GM12864 (cell line): Measurements from ENCODE around the gene IFT122.

Experiments
- DNase-seq: peaks from one replicate; pipeline ENCODE4 v3.0.0-alpha.2; 2011; ENCODE audit warnings: low read depth
- H3K4me3 ChIP-seq: 2 replicates; pipeline ENCODE4 v1.5.1; 2011; ENCODE audit warnings: mild to moderate bottlenecking, low read depth, low read length, control low read depth
- TF ChIP-seq, protein P1 (sequence below): IDR thresholded peaks from 2 replicates; pipeline ENCODE4 v1.5.1; 2011; ENCODE audit warnings: low read depth, mild to moderate bottlenecking, moderate library complexity, low read length, control low read depth, inconsistent platforms; ENCODE audit errors: missing control alignments

The IFT122 gene

DNA sequence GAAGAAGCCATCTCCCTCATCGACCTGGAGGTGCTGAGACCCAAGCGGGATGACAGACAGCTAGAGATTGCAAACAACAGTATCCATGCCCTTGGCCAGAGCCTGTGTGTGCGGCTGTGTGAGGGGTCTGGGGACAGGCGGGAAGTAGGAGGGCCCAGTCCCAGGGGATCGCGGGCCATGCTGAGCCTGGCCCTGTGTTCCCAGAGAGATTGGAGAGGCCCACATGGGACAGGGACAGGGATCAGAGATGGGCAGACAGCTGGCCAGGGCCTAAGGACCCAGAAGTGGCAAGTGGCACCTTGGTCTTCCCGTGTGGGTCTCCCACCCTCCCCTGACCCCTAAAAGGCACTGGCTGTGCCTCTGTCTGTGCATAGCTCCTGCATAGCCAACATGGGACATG is 77.5 kb downstream of the IFT122 start:
- TF ChIP-seq, protein P1, sequence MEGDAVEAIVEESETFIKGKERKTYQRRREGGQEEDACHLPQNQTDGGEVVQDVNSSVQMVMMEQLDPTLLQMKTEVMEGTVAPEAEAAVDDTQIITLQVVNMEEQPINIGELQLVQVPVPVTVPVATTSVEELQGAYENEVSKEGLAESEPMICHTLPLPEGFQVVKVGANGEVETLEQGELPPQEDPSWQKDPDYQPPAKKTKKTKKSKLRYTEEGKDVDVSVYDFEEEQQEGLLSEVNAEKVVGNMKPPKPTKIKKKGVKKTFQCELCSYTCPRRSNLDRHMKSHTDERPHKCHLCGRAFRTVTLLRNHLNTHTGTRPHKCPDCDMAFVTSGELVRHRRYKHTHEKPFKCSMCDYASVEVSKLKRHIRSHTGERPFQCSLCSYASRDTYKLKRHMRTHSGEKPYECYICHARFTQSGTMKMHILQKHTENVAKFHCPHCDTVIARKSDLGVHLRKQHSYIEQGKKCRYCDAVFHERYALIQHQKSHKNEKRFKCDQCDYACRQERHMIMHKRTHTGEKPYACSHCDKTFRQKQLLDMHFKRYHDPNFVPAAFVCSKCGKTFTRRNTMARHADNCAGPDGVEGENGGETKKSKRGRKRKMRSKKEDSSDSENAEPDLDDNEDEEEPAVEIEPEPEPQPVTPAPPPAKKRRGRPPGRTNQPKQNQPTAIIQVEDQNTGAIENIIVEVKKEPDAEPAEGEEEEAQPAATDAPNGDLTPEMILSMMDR: no peak
- no peak overlapping the region for H3K4me3 ChIP-seq
- DNase-seq: no peak

DNA sequence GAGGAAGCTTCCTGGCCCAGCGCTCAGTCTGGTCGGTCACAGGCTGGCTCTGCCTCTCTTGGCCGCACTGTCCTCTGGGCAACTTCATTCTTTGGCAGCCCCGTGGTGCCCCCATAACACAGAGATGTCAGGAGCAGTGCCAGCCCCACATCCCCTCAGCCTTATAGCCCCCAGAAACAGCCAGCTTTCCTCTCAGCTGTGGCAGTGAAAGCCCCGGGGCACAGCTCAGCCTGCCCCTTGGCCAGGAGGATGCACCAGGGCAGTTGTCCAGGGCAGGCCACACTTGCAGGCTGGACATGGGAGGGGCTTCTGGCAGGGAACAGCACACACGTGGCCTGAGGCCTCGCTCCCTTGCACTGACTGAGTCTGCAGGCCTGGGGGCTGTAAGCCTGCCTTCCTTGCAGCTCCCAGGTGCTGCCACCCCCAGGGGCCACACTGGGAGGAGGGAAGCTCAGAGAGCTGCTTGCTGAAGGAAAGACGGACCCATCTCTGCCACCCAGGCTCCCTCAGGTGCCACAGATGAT is 78.1 kb downstream of the IFT122 start:
- DNase-seq: no peak
- H3K4me3 ChIP-seq: no peak overlapping the region
- TF ChIP-seq, protein P1: no peak

DNA sequence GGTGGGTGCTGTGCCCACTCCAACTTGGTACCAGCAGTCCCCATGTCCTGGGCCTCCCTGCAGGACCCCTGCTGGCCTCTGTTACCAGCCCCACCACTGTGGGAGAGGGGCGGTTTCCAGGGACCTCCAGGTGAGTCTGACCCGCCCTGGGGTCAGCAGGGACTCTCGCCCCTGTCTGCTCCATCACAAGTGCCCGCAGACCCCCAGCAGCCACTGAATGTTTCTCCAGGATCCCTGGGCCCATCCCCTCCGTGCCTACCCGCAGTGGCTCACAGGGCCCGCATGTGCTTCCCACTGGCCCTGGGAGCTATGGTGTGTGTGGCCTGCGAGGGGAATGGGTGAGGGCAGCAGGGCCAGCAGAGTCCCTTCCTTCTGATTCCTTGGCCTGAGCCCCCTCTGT is 78.6 kb downstream of the IFT122 start:
- no peak overlapping the region for H3K4me3 ChIP-seq
- no peak for DNase-seq
- TF ChIP-seq, protein P1: no peak

DNA sequence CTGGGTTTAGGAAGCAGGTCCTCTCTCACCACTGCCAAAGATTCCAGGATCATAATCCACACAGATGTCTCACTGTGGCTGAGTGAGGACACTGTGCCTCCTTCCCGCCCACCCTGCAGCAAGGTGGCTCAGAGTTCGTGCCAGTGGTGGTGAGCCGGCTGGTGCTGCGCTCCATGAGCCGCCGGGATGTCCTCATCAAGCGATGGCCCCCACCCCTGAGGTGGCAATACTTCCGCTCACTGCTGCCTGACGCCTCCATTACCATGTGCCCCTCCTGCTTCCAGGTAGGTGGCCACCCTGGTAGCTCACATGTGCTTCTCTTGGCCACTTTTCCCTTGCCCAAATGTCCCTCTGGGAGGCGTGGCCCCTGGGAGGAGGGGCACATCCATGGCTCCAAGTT is 79.4 kb downstream of the IFT122 start:
- DNase-seq: no peak
- H3K4me3 ChIP-seq: no peak overlapping the region
- TF ChIP-seq, protein P1: no peak

DNA sequence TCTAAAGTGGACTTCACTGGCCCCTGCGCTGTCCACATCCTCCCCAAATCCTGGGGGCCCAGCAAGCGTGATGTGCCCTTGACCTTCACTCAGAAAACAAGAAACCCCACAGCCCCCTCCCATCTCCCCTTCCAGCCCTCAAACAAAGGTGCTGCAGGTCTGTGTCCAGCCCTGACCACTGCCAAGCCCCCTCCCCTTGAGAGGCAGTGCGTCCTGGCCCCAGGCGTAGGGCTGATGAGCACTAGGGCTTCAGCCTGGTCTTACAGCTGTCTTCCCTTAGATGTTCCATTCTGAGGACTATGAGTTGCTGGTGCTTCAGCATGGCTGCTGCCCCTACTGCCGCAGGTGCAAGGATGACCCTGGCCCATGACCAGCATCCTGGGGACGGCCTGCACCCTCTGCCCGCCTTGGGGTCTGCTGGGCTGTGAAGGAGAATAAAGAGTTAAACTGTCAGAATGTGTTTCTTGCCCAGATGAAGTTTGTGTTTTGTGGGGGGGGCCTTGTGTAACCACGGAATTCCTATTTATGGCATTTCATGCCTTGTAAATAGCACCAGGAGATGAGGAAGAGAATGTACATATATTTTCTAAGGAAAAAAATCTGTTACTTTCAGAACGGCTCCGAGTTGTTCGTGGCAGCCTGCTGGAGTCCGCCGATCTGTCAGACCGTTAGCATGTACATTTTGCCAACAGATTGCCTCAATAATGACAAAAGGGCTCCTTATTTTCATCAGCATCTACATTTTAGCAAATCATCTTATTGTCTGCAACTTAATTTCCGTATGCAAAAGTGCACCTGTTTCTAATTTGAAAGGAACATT is 80.1 kb downstream of the IFT122 start:
- no peak for DNase-seq
- H3K4me3 ChIP-seq: no peak overlapping the region
- TF ChIP-seq, protein P1: no peak

DNA sequence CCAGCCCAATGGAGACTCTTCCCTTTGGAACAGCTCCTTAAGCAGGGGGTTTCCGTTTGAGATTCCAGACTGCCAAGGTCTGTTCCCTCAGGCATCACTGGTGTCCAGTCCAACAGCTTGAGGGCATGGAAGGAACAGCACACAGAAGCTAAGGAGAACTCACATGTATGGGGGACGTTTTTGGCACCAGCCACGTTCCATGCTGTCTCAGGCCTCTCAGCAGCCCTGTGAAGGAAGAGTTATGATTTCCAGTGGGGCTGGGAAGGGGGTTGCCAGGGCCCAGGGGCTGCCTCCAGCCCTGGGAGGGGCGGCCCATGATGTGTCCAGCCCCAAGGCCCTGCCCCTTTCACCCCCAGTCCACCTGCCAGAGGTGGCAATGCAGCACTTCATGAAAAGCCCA is 80.9 kb downstream of the IFT122 start:
- H3K4me3 ChIP-seq: no peak overlapping the region
- TF ChIP-seq, protein P1: no peak
- DNase-seq: no peak

DNA sequence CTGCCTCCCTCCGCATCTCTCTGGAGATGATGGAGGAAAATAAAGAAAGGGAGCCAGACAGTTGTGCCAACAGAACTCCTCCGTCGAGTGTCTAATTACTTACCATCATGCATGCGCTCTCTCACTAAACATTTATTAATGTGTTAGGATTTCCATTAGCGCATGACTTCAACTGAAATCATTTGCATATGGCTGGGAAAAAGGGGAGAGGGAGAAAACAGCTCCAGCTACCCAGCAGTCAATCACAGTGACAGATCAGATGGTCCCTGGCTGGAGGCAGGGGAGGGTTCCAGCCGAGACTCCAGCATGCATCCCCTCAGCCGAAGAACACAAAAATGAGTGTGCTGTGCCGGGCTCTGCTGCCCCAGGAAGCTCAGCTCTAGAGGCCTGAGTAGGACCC is 81.6 kb downstream of the IFT122 start:
- DNase-seq: no peak
- TF ChIP-seq, protein P1: no peak
- no peak overlapping the region for H3K4me3 ChIP-seq
